Measurements from ENCODE around the gene PWWP2B.
"Not testable (repeated sequence)": the region's sequence is repeated elsewhere in the genome, so short reads cannot be mapped to it uniquely, and the experiment has no call there.

PWWP2B gene

GRCh38 chr10:132382231-132382922, 14.6 kb upstream of the PWWP2B start:
- DNase-seq: no peak

GRCh38 chr10:132383101-132383500, 13.9 kb upstream of the PWWP2B start:
- no peak for DNase-seq

GRCh38 chr10:132383751-132384196, 13.2 kb upstream of the PWWP2B start:
- no peak for DNase-seq

GRCh38 chr10:132384618-132385388, 12.2 kb upstream of the PWWP2B start:
- DNase-seq: no peak

GRCh38 chr10:132385389-132385667, 11.7 kb upstream of the PWWP2B start:
- no peak for DNase-seq

GRCh38 chr10:132385721-132386418, 11.1 kb upstream of the PWWP2B start:
- DNase-seq: no peak

GRCh38 chr10:132386419-132386831, 10.6 kb upstream of the PWWP2B start:
- DNase-seq: no peak

- DNase-seq: not testable (repeated sequence)
Measured at GRCh38 chr10:132386896-132387295, 10.1 kb upstream of the PWWP2B start.

GRCh38 chr10:132387764-132388210, 9.2 kb upstream of the PWWP2B start:
- DNase-seq: no peak

GRCh38 chr10:132388891-132389432, 8.0 kb upstream of the PWWP2B start:
- DNase-seq: no peak

- DNase-seq: no peak
Measured at GRCh38 chr10:132389433-132390169, 7.4 kb upstream of the PWWP2B start.

- no peak for DNase-seq
Measured at GRCh38 chr10:132390170-132390920, 6.7 kb upstream of the PWWP2B start.

- DNase-seq: no peak
Measured at GRCh38 chr10:132390921-132391675, 5.9 kb upstream of the PWWP2B start.

GRCh38 chr10:132391676-132392020, 5.4 kb upstream of the PWWP2B start:
- no peak for DNase-seq

GRCh38 chr10:132392184-132392800, 4.7 kb upstream of the PWWP2B start:
- DNase-seq: no peak

GRCh38 chr10:132392811-132393694, 3.9 kb upstream of the PWWP2B start:
- DNase-seq: no peak

GRCh38 chr10:132393695-132394181, 3.3 kb upstream of the PWWP2B start:
- no peak for DNase-seq

- DNase-seq: no peak
Measured at GRCh38 chr10:132394201-132394811, 2.7 kb upstream of the PWWP2B start.

All from NCI-H2029 (cell line).